Hepatocyte (in vitro differentiated cells): ENCODE data around the gene DNAL4.

Experiments used
- CTCF ChIP-seq: fragments of 200-600 bp; sonication (generic); IDR thresholded peaks from 2 replicates; pipeline ENCODE4 v1.5.1; 2016; ENCODE audit warnings: antibody characterized with exemption, mild to moderate bottlenecking; ENCODE audit not compliant: poor library complexity
- EZH2 ChIP-seq: fragments of 200-600 bp; sonication (generic); IDR thresholded peaks from 2 replicates; pipeline ENCODE4 v1.6.1; 2016; ENCODE audit warnings: antibody characterized with exemption, mild to moderate bottlenecking, borderline replicate concordance

DNA sequence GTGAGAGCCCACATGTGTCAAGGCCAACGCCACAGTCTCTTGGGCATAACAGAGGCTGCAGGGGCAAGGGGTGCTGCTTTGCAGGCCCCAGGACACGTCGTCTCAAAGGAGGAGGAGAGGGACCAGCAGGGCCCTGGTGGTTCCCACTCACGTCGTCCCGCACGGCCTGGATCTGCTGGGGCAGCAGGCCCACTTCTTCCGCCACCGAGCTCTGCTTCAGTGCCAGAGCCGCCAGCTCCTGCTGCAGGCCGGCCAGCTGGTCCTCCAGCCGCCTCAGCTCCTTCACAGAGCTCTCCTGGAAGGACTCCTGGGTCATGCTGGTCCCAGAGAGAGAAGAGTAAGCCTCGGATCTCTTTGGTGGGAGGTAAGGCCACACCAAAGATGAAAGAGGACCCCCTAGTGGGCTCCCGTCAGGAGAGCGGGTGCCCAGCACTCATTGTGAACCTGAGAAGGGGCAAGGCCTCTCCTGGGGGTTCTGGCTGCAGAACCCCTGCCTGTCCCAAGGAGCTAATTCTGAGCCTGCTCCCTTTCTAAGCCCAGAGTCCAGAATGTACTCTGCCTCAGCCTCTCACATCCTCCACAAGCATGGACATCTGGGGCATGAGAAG is 53.7 kb downstream of the DNAL4 start:
- TF ChIP-seq CTCF, result no peak
- TF ChIP-seq EZH2, result no peak
